RPMI8226 (cell line): Measurements from ENCODE around the gene STRIT1.

Experiments
- DNase-seq: peaks from one replicate; pipeline ENCODE4 v3.0.0-alpha.2; 2015

Gene STRIT1

DNA sequence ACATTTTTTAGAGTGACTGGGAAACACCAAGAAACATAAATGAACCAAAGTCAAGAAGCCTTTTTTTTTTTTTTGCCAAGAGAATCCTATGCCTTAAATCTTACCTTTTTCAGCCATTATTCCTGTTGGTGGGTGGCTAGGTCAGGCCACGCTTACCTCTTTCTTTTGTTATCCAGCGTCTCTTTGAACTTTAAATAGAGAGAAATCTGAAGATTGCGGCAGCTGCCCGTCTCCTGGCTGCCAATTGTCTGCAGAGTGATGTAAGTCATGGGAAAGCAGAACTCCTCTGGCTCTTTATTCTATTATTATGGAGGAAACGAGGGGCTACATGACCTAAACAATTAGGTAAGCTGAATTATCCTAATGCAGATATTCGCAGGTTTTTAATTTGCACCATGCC lies at the start of gene STRIT1:
Gene STRIT1 (minus strand): TSS at position 168 of the 400 bp plus-strand sequence.
- no peak for DNase-seq

DNA sequence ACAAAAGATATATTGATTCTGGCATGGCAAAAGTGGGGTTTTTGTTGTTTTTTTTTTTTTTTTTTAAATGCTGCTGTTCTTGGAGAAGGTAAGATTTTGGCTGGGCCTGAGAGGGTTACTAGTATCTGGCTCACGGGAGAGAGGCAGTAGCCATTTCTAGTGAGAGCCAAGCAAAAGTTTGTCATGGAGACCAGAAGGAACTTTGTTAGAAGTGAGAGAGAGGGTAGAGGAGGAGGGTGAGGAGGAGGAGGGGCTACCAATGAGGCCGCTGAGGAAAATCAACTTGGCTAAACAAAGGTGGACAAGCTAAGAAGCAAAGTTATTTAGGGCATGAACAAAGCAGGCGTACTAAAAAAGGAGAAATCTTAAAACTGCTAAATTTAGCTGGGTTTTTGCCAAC lies 48.9 kb upstream of the STRIT1 start:
- no peak for DNase-seq

DNA sequence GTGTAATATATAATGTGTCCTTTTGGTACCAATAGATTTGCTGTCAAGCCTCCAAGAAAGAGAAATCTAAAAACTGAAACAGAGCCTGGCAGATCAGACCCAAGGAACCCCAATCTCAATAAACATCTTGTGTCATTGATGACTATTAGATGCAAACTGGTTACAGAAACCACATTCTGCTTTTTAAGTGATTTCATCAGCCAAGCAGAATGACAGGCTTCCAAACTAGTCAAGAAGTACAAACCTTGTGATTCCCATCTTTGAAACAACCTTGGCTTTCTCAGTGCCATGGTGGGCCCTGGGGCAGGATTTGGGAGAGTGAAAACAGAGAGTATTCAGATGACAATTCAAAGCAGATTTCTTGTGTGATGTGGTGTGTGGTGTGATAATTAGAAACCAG lies 45.6 kb upstream of the STRIT1 start:
- DNase-seq = no peak

DNA sequence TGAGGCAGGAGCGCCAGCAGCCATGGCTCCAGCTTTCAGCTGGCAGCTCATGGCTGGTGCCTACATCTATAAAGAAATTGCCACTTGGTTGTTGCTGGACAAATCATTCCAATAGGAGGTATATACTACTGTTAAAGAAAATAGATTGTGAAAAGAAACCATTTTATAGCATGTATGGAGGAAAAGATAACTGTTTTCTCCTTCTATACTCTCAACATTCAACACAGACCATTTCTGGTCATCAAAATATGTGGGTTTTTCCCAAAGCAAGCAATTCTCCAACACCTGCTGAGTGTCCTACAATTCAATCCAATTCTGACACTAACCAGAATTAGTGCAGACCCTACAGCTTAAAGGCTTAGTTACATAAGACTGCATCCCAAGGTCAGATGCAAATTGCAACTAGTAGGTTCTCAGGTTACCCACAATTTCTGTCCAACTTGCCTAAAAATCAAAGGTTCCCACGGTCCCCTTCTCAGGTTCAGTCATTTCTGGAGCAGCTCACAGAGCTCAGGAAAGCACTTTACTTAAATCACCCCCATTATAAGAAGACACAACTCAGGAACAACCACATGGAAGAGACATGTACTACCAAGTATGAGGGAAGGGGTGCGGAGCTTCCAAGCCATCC lies 42.4 kb upstream of the STRIT1 start:
- no peak for DNase-seq

DNA sequence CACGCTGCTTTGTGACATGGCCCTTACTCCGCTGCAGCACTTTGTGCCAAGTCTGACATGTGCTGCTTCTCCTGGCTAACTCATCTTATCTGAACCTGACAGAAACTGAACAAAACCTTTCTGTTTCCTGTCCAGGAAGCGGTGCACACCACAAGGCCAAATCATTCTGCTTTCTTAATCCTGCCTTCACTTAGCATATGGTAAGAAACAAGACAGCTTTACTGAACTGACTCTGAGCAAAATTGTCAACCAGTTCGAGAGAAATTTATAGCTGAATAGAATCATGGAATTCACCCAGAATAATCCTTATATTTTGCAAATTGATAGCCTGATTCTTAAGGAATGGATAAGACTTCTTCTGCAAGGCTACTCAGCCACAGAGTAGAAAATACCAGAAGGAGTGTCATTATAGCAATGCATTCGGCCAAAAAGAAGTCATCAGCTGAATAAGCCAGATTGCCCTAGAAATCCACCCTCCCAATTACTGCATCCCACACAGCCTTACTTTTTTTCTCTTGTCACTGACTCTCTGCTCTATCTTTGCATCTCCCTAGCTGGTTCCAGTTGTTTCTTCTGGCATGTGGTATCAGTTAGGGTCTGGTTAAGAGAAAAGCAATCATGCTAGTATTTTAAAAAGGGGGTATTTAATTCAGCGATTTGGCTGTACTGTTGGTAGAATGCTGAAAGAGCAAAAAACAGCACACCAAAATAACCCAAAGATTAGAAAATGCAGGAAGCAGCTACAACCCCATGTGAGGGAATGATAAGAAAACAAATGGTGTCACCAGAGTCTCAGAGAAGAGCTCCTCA lies 41.6 kb upstream of the STRIT1 start:
- peak; percentile 58 for DNase-seq

DNA sequence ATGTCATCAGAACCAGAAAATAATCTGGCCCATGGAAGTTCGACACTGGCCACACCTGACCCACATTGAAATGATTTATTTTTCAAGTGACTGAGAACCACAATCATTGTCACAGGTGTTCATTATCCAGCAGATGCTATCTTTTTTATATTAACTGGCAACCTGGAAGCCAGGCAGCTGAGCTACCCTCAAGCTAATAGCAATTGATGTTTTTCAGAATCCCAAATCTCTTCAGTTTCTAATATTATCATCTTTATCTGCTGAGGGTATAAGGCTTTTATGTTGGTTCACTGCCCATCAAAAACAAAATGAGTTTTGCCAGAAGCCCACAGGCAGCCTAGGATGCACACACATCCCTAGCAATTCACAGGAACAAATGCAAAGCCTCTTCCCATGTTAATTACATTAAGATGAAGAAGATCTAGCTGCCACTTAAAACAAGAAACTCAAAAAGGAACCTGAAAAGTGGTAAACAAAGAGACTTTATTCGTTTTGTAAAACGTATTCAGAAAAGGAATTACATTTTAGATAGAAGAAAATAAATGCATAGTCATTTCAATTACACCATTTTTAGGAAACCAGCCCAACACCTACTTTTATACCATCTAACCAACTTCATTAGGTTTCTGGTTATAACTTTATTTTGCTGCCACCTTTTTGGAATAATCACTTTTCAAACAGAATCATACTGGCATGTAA lies 40.9 kb upstream of the STRIT1 start:
- no peak for DNase-seq

DNA sequence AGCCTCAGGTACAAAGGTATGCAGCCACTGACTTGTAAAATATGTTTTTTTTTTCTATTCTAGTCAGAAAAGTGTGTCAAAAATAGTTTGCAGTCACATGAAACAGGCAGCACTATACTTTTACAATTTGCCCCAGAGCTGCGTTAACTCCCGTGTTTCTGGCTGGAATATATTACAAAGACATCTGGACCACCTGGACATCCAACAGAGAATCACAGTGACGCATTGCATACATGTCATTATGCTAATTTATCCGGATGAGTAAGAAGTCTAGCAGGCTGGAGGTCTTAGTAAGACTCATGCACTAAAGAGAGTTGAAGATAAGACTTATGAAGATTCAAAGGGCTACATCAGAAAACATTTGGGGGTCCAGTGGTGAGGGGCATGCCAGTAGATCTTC lies 39.2 kb upstream of the STRIT1 start:
- no peak for DNase-seq

DNA sequence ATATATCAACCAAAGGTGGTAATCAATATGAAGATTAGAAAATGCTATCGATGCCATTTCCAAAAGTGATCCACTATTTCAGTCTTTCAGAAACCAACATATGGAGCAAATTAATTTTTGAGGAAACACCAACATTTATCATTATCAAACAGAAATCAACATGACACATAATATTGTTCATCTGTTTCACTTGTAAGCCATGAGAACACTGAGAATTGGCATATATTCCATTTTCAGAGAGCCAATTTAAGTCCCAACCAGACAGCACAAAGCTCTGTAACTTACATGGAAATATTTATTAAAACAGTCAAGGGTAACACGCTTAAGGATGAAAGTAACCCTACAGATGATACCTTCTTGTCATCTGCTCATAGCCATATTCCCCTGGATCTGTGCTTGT lies 37.6 kb upstream of the STRIT1 start:
- no peak for DNase-seq

DNA sequence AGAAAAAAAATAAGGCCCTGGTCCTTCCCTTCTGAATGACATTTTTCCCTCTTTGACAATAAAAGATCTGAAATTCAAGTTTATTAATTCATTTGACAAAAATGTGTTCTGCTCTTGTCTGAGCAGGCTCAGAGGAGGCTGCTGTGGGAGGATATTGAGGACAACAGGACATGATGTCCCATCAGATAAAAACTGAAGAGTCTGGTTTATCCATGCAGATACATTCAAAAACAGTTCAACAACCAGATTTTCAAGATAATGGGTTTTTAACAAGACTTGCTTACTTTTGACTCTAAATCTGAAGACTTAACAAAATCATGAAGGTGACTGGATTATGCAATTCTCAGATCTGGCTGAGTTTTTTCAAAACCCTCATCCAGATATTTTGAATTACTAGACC lies 36.9 kb upstream of the STRIT1 start:
- no peak for DNase-seq

DNA sequence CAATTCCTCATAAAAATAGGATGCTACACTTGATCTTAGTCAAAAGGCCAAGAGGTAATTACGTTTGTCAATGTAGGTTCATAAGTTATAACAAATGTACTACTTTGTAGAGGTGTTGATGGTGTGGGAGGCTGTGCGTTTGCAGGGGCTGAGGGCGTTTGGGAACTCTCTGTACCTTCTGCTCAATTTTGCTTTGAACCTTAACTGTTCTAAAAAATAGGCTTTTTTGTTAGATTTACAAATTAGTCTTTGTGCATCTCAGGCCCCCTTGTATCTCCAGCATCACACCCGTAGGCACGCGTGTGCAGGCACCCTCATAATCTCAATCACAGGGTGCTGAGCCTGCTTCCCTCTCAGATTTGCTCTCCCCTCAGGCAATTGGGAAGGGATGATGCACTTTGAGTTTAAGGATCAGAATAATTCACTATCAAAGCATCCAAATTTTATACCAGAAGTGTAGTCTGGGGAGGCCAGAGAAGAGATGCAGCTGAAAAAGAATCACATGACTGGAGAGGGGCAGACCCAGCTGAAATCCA lies 36.1 kb upstream of the STRIT1 start:
- DNase-seq = no peak

DNA sequence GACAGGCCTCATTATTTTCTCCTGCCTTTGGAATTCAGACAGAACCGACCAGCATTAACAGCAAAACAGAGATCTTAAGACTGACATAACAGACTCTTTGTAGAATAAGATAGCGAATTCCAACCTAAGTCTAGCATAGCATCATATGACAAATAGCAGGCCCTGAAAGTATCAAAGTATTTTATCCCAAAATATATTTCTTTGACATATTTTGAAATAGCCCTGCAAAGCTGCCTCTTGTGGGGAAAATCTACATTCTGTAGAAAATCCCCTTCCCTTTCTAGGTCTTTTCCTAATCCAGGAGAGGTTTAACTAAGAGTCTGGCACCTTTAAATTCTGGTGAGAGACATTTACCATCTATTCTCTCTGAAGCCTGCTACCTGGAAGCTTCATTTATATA lies 34.4 kb upstream of the STRIT1 start:
- DNase-seq = no peak

DNA sequence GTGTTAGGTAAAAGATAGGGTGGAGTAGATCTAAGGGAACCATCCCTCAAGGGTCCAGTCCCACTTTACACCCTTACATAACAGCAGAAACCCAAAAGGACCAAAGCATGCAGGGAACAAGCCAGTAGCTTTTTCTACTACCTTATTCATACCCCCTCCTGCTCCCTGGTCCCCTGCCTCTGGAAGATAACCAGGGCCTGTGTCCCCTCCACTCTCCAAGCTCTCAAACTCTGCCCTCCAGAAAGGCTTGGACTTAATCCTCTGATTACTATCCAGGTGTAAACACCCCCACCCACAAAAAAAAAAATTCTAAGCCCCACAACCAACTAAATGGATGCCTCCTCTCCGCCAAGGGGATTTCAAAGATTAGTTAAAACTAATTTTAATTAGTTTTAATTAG lies 33.9 kb upstream of the STRIT1 start:
- DNase-seq = no peak

DNA sequence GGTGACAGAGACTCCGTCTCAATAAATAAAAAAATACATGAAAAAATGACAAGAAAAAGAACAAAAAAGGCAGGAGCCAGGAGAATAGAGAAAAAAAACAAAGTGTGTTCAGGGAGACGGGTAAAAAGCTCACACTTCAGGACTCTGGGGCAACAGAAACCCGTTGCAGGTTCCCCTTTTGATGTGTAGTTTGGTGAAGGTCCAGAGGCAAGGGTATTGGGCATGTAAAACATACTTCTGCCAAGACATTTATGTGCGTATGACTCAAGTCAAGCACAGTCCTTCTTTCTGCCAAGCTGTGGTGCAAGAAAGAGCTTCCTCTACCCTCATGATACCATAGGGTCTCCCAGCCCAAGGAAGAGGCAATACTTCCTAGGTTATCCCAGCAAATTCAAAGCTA lies 33.4 kb upstream of the STRIT1 start:
- DNase-seq = no peak

DNA sequence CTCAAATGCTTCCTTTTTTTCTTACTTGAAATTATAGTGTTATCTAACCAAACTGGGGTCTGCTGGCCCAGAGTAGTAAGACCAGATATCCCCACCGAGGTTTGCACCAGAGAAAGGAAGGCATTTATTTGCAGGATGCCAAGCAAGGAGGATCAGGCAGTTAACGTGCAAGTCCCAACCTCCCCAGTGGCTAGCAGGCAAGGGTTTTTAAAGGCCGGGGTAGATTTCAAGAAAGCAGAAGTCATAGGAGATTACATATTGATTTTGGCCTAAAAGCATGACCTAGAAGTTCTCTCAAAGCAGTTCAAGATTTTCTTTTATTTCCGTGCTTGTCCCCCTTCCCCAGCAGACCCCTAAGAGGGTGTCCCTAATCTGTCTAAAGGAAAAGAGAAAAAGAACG lies 32.8 kb upstream of the STRIT1 start:
- DNase-seq = no peak

DNA sequence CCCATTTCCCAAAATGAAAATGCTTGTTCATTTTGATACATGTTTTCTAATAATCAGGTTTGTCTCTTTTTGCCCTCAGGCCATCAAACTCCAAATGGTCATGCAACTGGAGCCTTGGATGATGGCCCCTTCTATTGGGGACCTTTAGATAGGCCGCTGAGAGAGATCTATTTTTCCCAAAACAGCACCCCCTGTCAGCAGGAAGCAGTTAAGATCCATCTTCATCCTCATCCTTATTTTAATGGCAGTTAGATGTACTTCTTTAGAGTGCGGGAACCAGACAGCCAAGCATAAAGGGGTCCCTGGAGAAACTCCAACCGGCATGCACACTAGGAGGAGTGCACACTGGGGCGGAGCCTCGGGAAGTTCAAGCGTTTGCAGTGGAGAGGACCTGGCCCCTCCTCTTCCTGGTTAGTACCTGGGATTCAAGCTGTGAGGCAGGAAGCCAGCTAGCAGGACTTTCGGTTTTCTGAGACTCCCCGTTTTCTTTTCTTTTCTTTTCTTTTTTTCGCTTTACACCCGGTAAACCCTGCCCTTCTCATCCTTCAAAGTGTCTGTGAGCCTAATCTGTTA lies 31.9 kb upstream of the STRIT1 start:
- DNase-seq = peak; percentile 48

DNA sequence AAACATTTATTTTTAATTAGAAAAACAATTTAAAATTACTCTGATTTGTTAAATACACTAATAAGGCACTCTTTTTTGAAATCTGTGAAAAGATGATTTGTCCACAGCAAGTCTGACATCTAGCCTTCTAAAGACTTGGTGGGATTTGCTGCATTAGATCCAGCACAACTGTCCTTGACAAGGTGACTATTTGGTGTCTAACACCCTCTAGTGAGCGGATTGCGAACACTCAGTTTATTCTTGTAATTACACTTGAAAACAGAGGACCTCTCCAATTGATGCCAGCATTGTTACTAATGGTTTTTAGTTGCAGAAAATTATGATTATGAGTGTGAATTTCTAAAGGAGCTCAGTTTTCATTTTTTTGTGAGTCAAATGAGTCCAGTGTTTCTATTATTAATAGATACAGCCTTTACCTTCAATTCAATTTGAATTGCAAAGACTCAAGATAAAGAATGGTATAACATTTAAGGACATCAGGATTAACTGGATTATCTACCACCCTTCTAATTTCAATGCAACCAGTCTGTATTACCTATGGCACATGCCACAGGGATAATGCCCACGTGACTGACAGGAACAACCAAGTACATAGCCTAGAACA lies 29.7 kb upstream of the STRIT1 start:
- DNase-seq = peak; percentile 81

DNA sequence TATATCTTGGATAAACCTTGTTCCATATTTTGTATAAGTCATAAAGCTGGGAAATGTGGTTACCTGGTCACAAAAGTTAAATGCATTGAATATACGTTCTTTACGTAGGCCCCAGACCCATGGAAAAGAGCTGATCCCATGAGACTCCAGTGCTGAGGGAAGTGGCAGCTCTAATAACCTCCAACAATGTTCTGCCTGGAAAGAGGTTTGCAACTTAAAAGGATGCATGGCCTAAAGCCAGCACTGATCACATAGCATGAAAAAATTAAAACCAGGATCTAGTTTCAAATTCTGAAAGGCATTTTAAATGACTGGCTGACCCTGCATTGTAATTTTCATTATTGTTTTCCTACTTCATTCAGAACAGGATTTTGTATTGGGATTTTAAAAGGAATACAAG lies 27.9 kb upstream of the STRIT1 start:
- DNase-seq = no peak

DNA sequence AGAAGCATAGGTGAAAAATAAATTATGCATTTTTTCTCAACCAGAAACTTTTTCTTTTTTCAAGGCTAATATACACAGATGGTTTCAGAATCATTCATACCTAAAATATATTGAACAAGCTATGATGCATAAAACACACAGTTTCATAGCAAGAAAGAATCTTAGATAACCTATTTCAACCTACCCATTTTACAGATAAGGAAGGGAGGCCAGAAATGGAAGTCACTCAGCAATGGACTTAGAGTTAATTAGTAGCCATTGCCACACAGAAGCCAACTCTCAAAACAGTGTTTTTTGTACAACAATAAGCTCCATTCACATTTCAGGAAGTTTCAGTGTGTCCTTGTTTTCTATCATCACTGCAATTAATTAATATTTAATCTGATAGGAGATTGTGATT lies 27.5 kb upstream of the STRIT1 start:
- no peak for DNase-seq

DNA sequence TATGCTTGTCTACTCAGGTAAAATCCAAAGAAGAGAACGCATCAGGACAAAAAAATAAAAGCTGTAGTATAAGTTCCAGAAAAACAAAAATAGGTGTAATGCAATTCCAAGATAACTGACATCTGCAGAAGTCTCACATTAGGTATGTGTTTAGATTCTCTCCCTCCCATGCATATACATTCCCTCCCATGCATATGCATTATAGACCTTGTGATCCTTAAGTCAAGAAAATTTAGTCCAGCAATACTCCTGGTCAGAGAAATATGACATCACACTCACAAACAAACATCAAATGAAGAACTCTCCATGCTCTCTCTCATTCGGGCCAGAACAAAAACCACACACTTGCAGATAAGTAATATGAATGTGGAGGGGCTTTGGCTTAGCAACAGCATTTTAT lies 25.3 kb upstream of the STRIT1 start:
- no peak for DNase-seq

DNA sequence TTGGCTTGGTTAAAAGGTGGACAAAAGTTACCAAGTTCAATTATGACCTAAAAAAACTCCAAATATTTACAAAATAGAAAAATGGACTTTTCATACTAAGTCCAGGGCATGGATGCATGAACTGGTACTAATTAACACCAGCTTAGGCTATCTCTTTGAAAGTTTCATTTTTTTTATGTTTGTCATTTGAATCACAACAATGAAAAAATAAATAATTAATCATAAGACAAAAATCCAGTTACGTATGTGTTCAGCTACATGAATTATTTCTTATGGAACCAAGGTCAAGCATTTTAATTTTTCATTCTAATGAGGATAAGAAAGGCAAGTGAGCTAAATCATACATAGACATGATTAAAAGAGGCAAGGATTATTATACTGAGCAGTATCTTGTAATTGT lies 23.7 kb upstream of the STRIT1 start:
- DNase-seq = no peak

DNA sequence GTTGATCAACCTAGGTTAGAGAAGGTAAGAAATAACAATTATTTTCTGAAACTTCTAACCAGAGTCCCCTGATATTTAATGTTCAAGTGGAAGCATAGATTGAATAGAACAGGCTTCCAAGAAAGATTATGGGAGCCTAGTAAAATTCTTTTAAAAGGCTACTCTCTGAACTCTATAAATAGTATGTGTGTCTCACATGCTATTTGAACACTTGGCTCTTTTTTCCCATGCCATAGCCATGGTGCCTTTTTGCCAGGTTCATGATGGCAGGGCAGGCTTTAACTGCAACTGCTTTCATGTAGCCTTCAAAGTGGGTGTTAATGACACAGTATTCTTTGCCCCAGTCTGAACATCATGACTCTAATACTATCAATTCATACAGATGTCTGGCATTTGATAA lies 22.9 kb upstream of the STRIT1 start:
- DNase-seq = no peak

DNA sequence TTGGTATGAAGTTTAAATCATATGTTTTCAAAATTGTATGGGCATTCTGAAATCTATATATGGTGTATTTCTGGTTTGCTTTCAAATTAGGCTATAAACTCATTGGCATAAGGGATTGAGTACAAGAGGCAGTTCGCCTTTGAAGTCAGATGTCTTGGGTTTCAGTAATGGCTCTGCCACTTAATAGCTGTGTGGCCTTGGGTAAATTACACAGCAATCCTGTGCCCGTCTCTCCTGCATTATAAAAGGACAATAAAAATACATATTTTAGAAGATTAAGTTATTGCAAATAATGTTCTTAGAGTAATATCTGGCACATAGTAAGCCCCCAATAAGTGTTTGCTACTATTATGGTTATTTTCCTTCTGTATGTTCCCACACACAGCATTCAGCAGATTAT lies 20.4 kb upstream of the STRIT1 start:
- no peak for DNase-seq

DNA sequence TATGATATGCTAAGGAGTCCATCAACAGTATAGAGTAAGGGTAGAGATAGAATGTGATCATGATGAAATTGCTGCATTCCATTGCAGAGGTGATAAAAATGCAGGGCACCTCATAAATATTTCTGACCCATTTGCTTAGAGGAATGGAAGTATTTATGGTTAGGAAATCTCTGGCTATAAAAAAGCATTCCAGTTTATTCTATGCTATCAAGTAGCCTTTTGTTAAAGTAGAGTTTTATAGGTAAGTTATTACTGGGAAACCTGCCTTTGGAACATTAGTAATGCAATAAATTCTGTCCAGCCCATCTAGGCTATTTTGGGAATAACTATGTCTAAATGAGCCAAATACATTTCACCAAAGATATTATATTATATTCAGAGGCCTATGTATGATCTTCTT lies 19.8 kb upstream of the STRIT1 start:
- no peak for DNase-seq
